CD4-positive, alpha-beta memory T cell (primary cell): ENCODE measurements around the gene SSH2. TPM values are rescaled to one million over a fixed set of nuclear protein-coding genes. Genes with fewer than 3 reads are reported as not detected.

Source experiments
- CTCF ChIA-PET: fragments of 350-600 bp; sonication (Branson Sonifier 250); formaldehyde crosslinking; loops from one replicate; lab custom pipeline; 2021; ENCODE audit warnings: inconsistent platforms; ENCODE audit not compliant: partially characterized antibody; lab: Charles Lee
- POLR2A ChIA-PET: fragments of 350-600 bp; sonication (Branson Sonifier 250); formaldehyde crosslinking; loops from one replicate; lab custom pipeline; 2021; ENCODE audit not compliant: partially characterized antibody; lab: Charles Lee
- DNase-seq, 5 donors: peaks; one replicate each; pipeline versions ENCODE4 v3.0.0 to v3.0.0-alpha.2; 2020 to 2022; ENCODE audit warnings: mixed read lengths in 1 of 5
- H3K27ac ChIP-seq: one replicate; pipeline ENCODE4 v1.7.0; 2013; ENCODE audit warnings: low read depth, low read length
- H3K27me3 ChIP-seq: 2 replicates; pipeline ENCODE4 v1.7.0; 2013; ENCODE audit warnings: mild to moderate bottlenecking, low read length, moderate library complexity; ENCODE audit not compliant: insufficient read depth
- H3K36me3 ChIP-seq: 2 replicates; pipeline ENCODE4 v1.7.0; 2013; ENCODE audit warnings: mild to moderate bottlenecking, low read length, moderate library complexity; ENCODE audit not compliant: insufficient read depth
- H3K4me1 ChIP-seq: 2 replicates; pipeline ENCODE4 v1.7.0; 2013; ENCODE audit warnings: mild to moderate bottlenecking, low read length, moderate library complexity; ENCODE audit not compliant: insufficient read depth
- H3K4me3 ChIP-seq, 2 donors: one replicate each; pipeline ENCODE4 v1.7.0; 2013; ENCODE audit warnings: low read length in 2 of 2, mild to moderate bottlenecking in 1 of 2
- H3K9me3 ChIP-seq, 2 donors: one replicate each; pipeline ENCODE4 v1.7.0; 2013; ENCODE audit warnings: low read length in 2 of 2, control low read depth in 1 of 2; ENCODE audit not compliant: control insufficient read depth in 1 of 2
- H3K27ac Mint-ChIP-seq, 7 donors: one replicate each; pipeline ENCODE4 v1.8.0; 2020 to 2021; ENCODE audit warnings: mixed read lengths in 7 of 7, mild to moderate bottlenecking in 6 of 7, inconsistent platforms in 3 of 7, moderate library complexity in 3 of 7
- H3K27me3 Mint-ChIP-seq, 2 donors: one replicate each; pipeline ENCODE4 v1.8.0; 2020 to 2021; ENCODE audit warnings: mixed read lengths in 2 of 2
- H3K36me3 Mint-ChIP-seq, 2 donors: one replicate each; pipeline ENCODE4 v1.8.0; 2020 to 2021; ENCODE audit warnings: mixed read lengths in 2 of 2, inconsistent platforms in 1 of 2, mild to moderate bottlenecking in 1 of 2
- H3K4me1 Mint-ChIP-seq, 4 donors: one replicate each; pipeline ENCODE4 v1.8.0; 2020 to 2021; ENCODE audit warnings: mixed read lengths in 4 of 4, mild to moderate bottlenecking in 1 of 4
- H3K4me3 Mint-ChIP-seq, 8 donors: one replicate each; pipeline ENCODE4 v1.8.0; 2020 to 2021; ENCODE audit warnings: mixed read lengths in 8 of 8, mild to moderate bottlenecking in 7 of 8, moderate library complexity in 6 of 8, inconsistent platforms in 3 of 8
- H3K9me3 Mint-ChIP-seq, 8 donors: one replicate each; pipeline ENCODE4 v1.8.0; 2020 to 2021; ENCODE audit warnings: mixed read lengths in 8 of 8, mild to moderate bottlenecking in 5 of 8, inconsistent platforms in 3 of 8, moderate library complexity in 1 of 8
- intact Hi-C: fragments of 100-400 bp; cut with micrococcal nuclease; formaldehyde crosslinking; loops from one replicate; pipeline ENCODE4 v1.15.1; 2023
- polyA plus RNA-seq, 2 donors: library from polyadenylated mRNA; unstranded; fragments of 300-500 nt; fragmentation: Illumina TruSeq; gene quantifications; one replicate each; pipeline ENCODE4 v1.2.3, GENCODE V29; 2021
- total RNA-seq, 2 experiments: library from RNA; stranded (reverse); gene quantifications; one replicate each; pipeline ENCODE4 v1.2.3, GENCODE V29; 2021

SSH2 gene
- total and polyA plus RNA-seq, 4 experiments from 2014 or later = 13.5 to 70.4 (median 54.2) TPM

- intact Hi-C loops = no loop called here
- H3K4me3 Mint-ChIP-seq = no peak overlapping the region
- Histone ChIP-seq H3K4me1 (peaks cover 7% of the 10 kb centered on the region), H3K27ac (no peak overlapping the region), H3K9me3 (no peaks in the 10 kb centered on the region), H3K4me3 (no peak overlapping the region), H3K36me3 (peaks cover 7% of the 10 kb centered on the region), H3K27me3 (no peaks in the 10 kb centered on the region)
- ChIA-PET CTCF (interaction anchor here (0.9 kb wide), 1 partner anchor 11 kb away, joined by 3 read pairs; no protein-coding TSS in a partner anchor), POLR2A (interaction anchor here (0.6 to 0.9 kb wide), 2 partner anchors 11 to 28 kb away, joined by 4 read pairs; no protein-coding TSS in a partner anchor)
- peak overlapping the region in 3 of 7 donors; percentile 6 to 13 (median 7) for H3K27ac Mint-ChIP-seq
- H3K9me3 Mint-ChIP-seq = no peaks in the 10 kb centered on the region
- peaks cover 10 to 12% (median 11%) of the 10 kb centered on the region in 4 donors for H3K4me1 Mint-ChIP-seq
- DNase-seq = no peak
- H3K36me3 Mint-ChIP-seq = peaks cover 30 to 48% of the 10 kb centered on the region in 2 donors
- H3K27me3 Mint-ChIP-seq = no peaks in the 10 kb centered on the region
These were observed 236.3 kb downstream of the SSH2 start for GRCh38 chr17:29693751-29694150.

- peaks cover 23 to 37% of the 10 kb centered on the region in 2 donors for H3K36me3 Mint-ChIP-seq
- POLR2A ChIA-PET = interaction anchor here (0.7 to 0.8 kb wide), 2 partner anchors 36 to 67 kb away, joined by 3 to 4 read pairs; no protein-coding TSS in a partner anchor
- DNase-seq = no peak
- Histone ChIP-seq H3K4me3 (no peak overlapping the region), H3K9me3 (no peaks in the 10 kb centered on the region), H3K36me3 (peaks cover 2% of the 10 kb centered on the region), H3K4me1 (peaks cover 7% of the 10 kb centered on the region), H3K27ac (no peak overlapping the region), H3K27me3 (no peaks in the 10 kb centered on the region)
- H3K4me3 Mint-ChIP-seq = no peak overlapping the region
- no peaks in the 10 kb centered on the region for H3K27me3 Mint-ChIP-seq
- H3K9me3 Mint-ChIP-seq = peaks cover 0 to 2% (median 0%) of the 10 kb centered on the region in 8 donors
- H3K4me1 Mint-ChIP-seq = peaks cover 9 to 15% (median 11%) of the 10 kb centered on the region in 4 donors
- intact Hi-C loops = no loop called here
- H3K27ac Mint-ChIP-seq = peak overlapping the region in 3 of 7 donors; percentile 10 to 89 (median 16)
- CTCF ChIA-PET = interaction anchor here (0.5 to 1.4 kb wide), 4 partner anchors 11 to 201 kb away, joined by 3 to 5 read pairs (median 3); no protein-coding TSS in a partner anchor
These were observed 242.4 kb downstream of the SSH2 start for GRCh38 chr17:29687596-29687995.

- DNase-seq = no peak
- Mint-ChIP-seq H3K9me3 (peaks cover 0 to 2% (median 0%) of the 10 kb centered on the region in 8 donors), H3K27ac (peak overlapping the region in 4 of 7 donors; percentile 7 to 37 (median 13)), H3K4me1 (peaks cover 14 to 18% (median 15%) of the 10 kb centered on the region in 4 donors), H3K36me3 (peaks cover 23 to 40% of the 10 kb centered on the region in 2 donors), H3K27me3 (no peaks in the 10 kb centered on the region), H3K4me3 (no peak overlapping the region)
- intact Hi-C loops = no loop called here
- ChIA-PET CTCF (interaction anchor here (0.5 to 1.4 kb wide), 3 partner anchors 11 to 200 kb away, joined by 3 to 5 read pairs (median 3); no protein-coding TSS in a partner anchor), POLR2A (interaction anchor here (0.7 to 0.8 kb wide), 2 partner anchors 37 to 67 kb away, joined by 3 to 4 read pairs; no protein-coding TSS in a partner anchor)
- Histone ChIP-seq H3K4me3 (no peak overlapping the region), H3K4me1 (peaks cover 11% of the 10 kb centered on the region), H3K36me3 (peaks cover 7% of the 10 kb centered on the region), H3K27me3 (no peaks in the 10 kb centered on the region), H3K9me3 (no peaks in the 10 kb centered on the region), H3K27ac (no peak overlapping the region)
These were observed 242.9 kb downstream of the SSH2 start for GRCh38 chr17:29686993-29687590.

GRCh38 chr17:29683481-29683880, 246.5 kb downstream of the SSH2 start:
- Histone ChIP-seq H3K9me3 (no peaks in the 10 kb centered on the region), H3K36me3 (peaks cover 12% of the 10 kb centered on the region), H3K4me1 (peaks cover 8% of the 10 kb centered on the region), H3K4me3 (no peak overlapping the region), H3K27ac (no peak overlapping the region), H3K27me3 (no peaks in the 10 kb centered on the region)
- Mint-ChIP-seq H3K36me3 (peaks cover 26 to 49% of the 10 kb centered on the region in 2 donors), H3K4me1 (peaks cover 10 to 18% (median 13%) of the 10 kb centered on the region in 4 donors), H3K27ac (peak overlapping the region in 2 of 7 donors; percentile 6 to 25), H3K27me3 (no peaks in the 10 kb centered on the region), H3K9me3 (peaks cover 0 to 2% (median 0%) of the 10 kb centered on the region in 8 donors), H3K4me3 (no peak overlapping the region)
- intact Hi-C loops = loop anchor here (2.0 kb wide), 1 partner anchor 95 kb away; no protein-coding TSS in a partner anchor
- POLR2A ChIA-PET = interaction anchor here (1.2 to 3.4 kb wide), 2 partner anchors 16 to 78 kb away, joined by 3 to 14 read pairs; no protein-coding TSS in a partner anchor
- DNase-seq = no peak
- CTCF ChIA-PET = interaction anchor here (0.7 to 1.6 kb wide), 2 partner anchors 9 to 56 kb away, joined by 3 to 5 read pairs; no protein-coding TSS in a partner anchor

GRCh38 chr17:29682987-29683386, 247.0 kb downstream of the SSH2 start:
- H3K4me3 ChIP-seq = no peak overlapping the region
- H3K9me3 ChIP-seq = no peaks in the 10 kb centered on the region
- H3K36me3 Mint-ChIP-seq = peaks cover 26 to 52% of the 10 kb centered on the region in 2 donors
- no peaks in the 10 kb centered on the region for H3K27me3 Mint-ChIP-seq
- H3K4me1 ChIP-seq = peaks cover 8% of the 10 kb centered on the region
- H3K27ac ChIP-seq = no peak overlapping the region
- ChIA-PET CTCF (interaction anchor here (0.9 to 3.2 kb wide), 7 partner anchors 10 to 125 kb away, joined by 3 to 17 read pairs (median 3); no protein-coding TSS in a partner anchor), POLR2A (interaction anchor here (0.7 to 3.4 kb wide), 4 partner anchors 9 to 78 kb away, joined by 3 to 14 read pairs (median 6); no protein-coding TSS in a partner anchor)
- H3K4me3 Mint-ChIP-seq = no peak overlapping the region
- H3K36me3 ChIP-seq = peaks cover 12% of the 10 kb centered on the region
- no peaks in the 10 kb centered on the region for H3K27me3 ChIP-seq
- peak overlapping the region; percentile 1 to 61 (median 45) for H3K27ac Mint-ChIP-seq
- H3K4me1 Mint-ChIP-seq = peaks cover 10 to 20% (median 13%) of the 10 kb centered on the region in 4 donors
- H3K9me3 Mint-ChIP-seq = peaks cover 0 to 2% (median 0%) of the 10 kb centered on the region in 8 donors
- no peak for DNase-seq
- intact Hi-C loops = loop anchor here (2.0 kb wide), 1 partner anchor 96 kb away; no protein-coding TSS in a partner anchor

- H3K36me3 Mint-ChIP-seq = peaks cover 20 to 53% of the 10 kb centered on the region in 2 donors
- peaks cover 10 to 21% (median 13%) of the 10 kb centered on the region in 4 donors for H3K4me1 Mint-ChIP-seq
- H3K4me3 Mint-ChIP-seq = no peak overlapping the region
- peaks cover 12% of the 10 kb centered on the region for H3K36me3 ChIP-seq
- POLR2A ChIA-PET = interaction anchor here (1.7 to 3.4 kb wide), 2 partner anchors 24 to 79 kb away, joined by 9 to 14 read pairs; no protein-coding TSS in a partner anchor
- H3K9me3 Mint-ChIP-seq = peaks cover 0 to 2% (median 0%) of the 10 kb centered on the region in 8 donors
- peak overlapping the region in 6 of 7 donors; percentile 1 to 69 (median 16) for H3K27ac Mint-ChIP-seq
- H3K27me3 Mint-ChIP-seq = no peaks in the 10 kb centered on the region
- no peaks in the 10 kb centered on the region for H3K9me3 ChIP-seq
- peaks cover 8% of the 10 kb centered on the region for H3K4me1 ChIP-seq
- CTCF ChIA-PET = interaction anchor here (0.9 to 3.2 kb wide), 12 partner anchors 11 to 126 kb away, joined by 3 to 17 read pairs (median 4); no protein-coding TSS in a partner anchor
- H3K27ac ChIP-seq = no peak overlapping the region
- DNase-seq = no peak
- no peak overlapping the region for H3K4me3 ChIP-seq
- no peaks in the 10 kb centered on the region for H3K27me3 ChIP-seq
- intact Hi-C loops = loop anchor here (2.0 kb wide), 1 partner anchor 97 kb away; no protein-coding TSS in a partner anchor
These were observed 248.0 kb downstream of the SSH2 start for GRCh38 chr17:29682054-29682453.
